Measurements from ENCODE around the gene BRD4. TPM values are rescaled to one million over a fixed set of nuclear protein-coding genes. Genes with fewer than 3 reads are reported as not detected.
A peak's percentile ranks its signal among the peaks of the same experiment; 100 is the strongest.

BRD4 gene
- total RNA-seq, 6 donors from 2014 or later = 41.9 to 117 (median 79.3) TPM

DNA sequence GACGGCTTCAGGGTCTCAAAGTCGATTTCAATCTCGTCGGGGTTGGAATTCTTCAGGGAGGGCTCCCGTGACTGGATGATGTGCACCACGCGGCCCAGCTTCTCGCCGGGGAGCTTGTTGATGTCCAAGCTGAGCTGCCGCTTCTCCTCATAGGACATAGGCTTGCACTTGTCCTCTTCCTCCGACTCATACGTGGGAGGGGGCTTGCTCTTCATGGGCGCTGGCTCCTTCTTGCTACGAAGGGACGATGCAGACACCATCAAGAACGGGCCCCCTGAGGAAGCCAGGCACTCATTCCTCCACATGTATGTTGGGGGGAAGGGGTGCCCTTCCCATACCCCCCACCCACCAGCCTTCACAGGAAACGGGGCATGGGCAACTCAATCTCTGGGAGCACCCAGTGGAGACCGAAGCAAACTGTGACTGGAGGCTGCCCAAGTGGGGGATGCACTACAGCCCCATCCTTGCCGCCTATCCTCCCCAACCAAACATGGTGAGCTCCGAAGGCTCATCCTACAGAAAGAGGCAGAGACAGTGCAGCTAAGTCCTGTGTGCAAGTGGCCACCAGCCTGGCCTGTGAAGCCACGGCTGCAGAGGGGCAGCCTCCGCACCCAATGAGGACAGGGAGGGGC, 76.9 kb downstream of the BRD4 start:
- peaks cover 9 to 21% (median 21%) of the 10 kb centered on the region in 4 donors for H3K4me1 ChIP-seq
- H3K27me3 ChIP-seq = no peaks in the 10 kb centered on the region
- no peak for DNase-seq
- no peak overlapping the region for H3K27ac ChIP-seq
- peaks cover 60 to 100% (median 91%) of the 10 kb centered on the region in 4 donors for H3K36me3 ChIP-seq
- TF ChIP-seq CTCF (IDR thresholded peaks at IDR 0.05) (no peak), POLR2AphosphoS5 (IDR thresholded peaks at IDR 0.05) (no peak)
- H3K4me3 ChIP-seq = no peak overlapping the region
- H3K9me3 ChIP-seq = no peaks in the 10 kb centered on the region
- no peak for ATAC-seq (ENCODE audit: low FRiP score in 2 of 2)
- 94 to 99% methylated on average over 16 to 22 of the region's 22 CpGs for WGBS, 2 donors

DNA sequence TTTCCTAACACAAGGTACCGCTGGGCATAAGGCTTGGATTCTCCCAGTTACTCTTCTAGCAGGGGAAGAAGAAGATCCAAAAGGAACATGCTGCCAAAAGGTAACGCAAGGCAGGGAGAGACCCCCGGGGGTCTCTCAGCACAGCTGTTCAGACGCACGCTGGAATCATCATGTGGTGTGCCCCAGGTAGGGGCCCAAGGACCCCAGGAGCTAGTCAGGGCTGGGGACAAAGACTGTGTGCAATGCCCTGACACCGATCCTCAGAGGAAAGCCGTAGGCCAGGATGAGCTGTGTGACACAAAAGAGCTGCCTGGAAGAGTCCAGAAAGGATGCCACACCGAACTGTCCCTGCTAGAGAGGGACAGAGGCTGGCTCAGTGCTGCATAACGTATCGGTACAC, 77.8 kb downstream of the BRD4 start:
- TF ChIP-seq POLR2AphosphoS5 (IDR thresholded peaks at IDR 0.05) = no peak
- TF ChIP-seq POLR2A (IDR thresholded peaks at IDR 0.05) = no peak
- no peak for TF ChIP-seq CTCF (IDR thresholded peaks at IDR 0.05)
- TF ChIP-seq EP300 (IDR thresholded peaks at IDR 0.05) = no peak
- Histone ChIP-seq H3K4me1 (peaks cover 18 to 30% (median 27%) of the 10 kb centered on the region in 4 donors), H3K27ac (no peak overlapping the region), H3K4me3 (no peak overlapping the region), H3K36me3 (peaks cover 58 to 100% (median 87%) of the 10 kb centered on the region in 4 donors), H3K27me3 (no peaks in the 10 kb centered on the region), H3K9me3 (no peaks in the 10 kb centered on the region)
- no peak for ATAC-seq (ENCODE audit: low FRiP score in 2 of 2)
- 92 to 96% methylated on average over 5 to 10 of the region's 10 CpGs for WGBS, 2 donors
- no peak for DNase-seq

DNA sequence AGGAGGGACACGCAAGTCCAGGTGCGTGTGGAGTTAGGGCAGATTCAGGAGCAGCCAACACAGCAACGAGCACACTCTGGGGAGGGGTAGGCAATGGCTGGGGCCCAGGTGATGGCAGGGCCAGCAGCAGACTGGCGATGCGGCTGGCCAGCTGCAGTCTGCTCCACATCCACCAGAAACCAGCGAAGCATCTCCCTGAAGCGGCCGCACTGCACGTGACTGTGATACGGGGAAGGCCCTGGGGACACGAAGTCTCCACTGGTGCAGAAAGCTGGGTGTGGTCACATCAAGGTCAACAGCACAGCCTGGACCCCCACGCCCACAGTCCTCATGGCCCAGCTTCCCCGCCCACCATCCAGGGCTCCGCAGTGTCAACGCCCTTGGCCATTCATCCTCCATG, 78.8 kb downstream of the BRD4 start:
- DNase-seq (no peak), ATAC-seq (ENCODE audit: low FRiP score in 2 of 2) (no peak)
- peaks cover 53 to 100% (median 86%) of the 10 kb centered on the region in 4 donors for H3K36me3 ChIP-seq
- no peaks in the 10 kb centered on the region for H3K27me3 ChIP-seq
- no peaks in the 10 kb centered on the region for H3K9me3 ChIP-seq
- peaks cover 28 to 39% (median 34%) of the 10 kb centered on the region in 4 donors for H3K4me1 ChIP-seq
- TF ChIP-seq POLR2AphosphoS5 (IDR thresholded peaks at IDR 0.05) (no peak), EP300 (IDR thresholded peaks at IDR 0.05) (no peak), POLR2A (IDR thresholded peaks at IDR 0.05) (no peak), CTCF (IDR thresholded peaks at IDR 0.05) (no peak)
- H3K4me3 ChIP-seq = no peak overlapping the region
- 93 to 99% methylated on average over 5 to 7 of the region's 15 CpGs for WGBS, 2 donors
- peak overlapping the region in 3 of 4 donors; percentile 81 to 90 (median 86) for H3K27ac ChIP-seq

GRCh38 chr19:15253061-15253460, 79.3 kb downstream of the BRD4 start:
- DNase-seq (no peak), ATAC-seq (ENCODE audit: low FRiP score in 2 of 2) (no peak)
- Histone ChIP-seq H3K9me3 (no peaks in the 10 kb centered on the region), H3K4me1 (peaks cover 31 to 44% (median 37%) of the 10 kb centered on the region in 4 donors), H3K4me3 (no peak overlapping the region), H3K36me3 (peaks cover 53 to 100% (median 86%) of the 10 kb centered on the region in 4 donors), H3K27me3 (no peaks in the 10 kb centered on the region), H3K27ac (peak overlapping the region in 3 of 4 donors; percentile 81 to 90 (median 86))
- 78 to 100% methylated on average over 1 to 5 of the region's 7 CpGs for WGBS, 2 donors
- TF ChIP-seq EP300 (IDR thresholded peaks at IDR 0.05) (no peak), CTCF (IDR thresholded peaks at IDR 0.05) (no peak), POLR2A (IDR thresholded peaks at IDR 0.05) (no peak), POLR2AphosphoS5 (IDR thresholded peaks at IDR 0.05) (no peak)

Measured in upper lobe of left lung (tissue), 6 donors.